NCI-H2196 (cell line): ENCODE measurements around the gene NPHP1.
"Not testable (repeated sequence)": the region's sequence is repeated elsewhere in the genome, so short reads cannot be mapped to it uniquely, and the experiment has no call there.

ENCODE experiments used
- DNase-seq: peaks from one replicate; lab custom pipeline; 2025; ENCODE audit not compliant: unreplicated experiment; lab: John Stamatoyannopoulos, UW

NPHP1 gene

GRCh38 chr2:110131166-110131565, 73.6 kb downstream of the NPHP1 start:
- DNase-seq, result no peak

DNA sequence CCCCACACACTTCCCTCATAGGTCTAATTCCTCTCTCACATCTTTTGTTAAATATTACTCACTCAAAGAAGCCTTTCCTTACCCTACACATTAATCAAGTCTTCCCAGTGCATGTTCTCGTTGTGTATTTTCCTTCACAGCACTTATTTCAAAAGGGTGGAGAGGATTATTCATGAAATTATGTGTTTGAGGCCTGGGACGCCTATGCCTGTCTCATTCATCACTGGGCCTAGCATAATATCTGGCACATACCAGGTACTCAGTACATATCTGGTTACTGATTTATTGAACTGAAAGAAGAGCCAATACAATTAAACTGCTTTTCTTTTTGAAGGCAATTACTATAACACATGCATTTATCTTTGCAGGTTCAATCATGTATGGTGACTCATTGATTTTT, 74.1 kb downstream of the NPHP1 start:
- no peak for DNase-seq

DNA sequence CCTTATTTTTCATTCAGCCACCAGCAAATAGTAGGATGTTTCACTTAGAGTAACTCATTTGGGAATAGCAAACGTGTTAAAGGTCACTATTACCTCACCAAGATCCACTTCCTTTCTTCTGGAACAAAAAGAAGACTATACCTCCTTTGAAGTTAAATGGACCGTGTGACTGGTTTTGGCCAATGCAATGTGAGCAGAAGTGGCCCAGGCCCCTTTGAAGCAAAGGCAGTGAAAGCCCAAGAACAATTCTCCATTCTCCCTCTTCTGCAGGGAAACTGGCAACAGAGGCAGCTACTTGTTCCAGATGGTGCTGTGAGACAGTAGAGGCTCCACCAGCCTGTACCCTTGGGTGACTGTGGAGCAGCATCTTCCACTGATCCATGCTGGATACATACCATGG, 77.9 kb downstream of the NPHP1 start:
- no peak for DNase-seq

DNA sequence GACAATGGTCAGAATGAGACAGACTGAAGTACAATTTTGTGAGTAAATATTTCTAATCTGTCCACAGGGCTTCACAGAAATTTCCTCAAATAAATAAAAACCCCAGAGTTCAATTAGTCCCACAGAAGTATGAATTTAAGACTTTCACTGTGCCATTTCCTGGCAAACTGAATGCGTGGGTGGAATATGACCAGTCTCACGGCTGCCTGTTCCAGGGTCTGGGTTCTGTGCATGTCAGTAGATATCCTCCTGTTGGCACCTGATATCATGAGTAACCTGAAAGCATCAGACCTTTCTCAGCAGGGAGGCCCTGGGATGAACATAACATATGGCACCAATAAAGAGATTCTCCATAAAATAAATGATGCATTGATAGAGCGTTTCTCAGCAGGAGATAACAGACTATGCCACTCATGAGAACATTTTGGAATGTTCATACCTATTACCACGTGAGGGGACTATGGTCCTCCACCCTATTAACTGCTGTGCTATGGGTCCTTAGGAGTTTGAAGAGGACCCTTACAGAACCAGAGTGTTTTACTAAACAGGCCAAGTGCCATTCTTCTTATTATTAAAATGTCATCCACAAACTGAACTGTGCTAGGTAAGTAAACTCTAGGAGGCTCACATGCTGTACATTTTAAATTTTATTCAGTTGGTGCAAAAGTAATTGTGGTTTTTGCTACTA, 78.6 kb downstream of the NPHP1 start:
- no peak for DNase-seq

- no peak for DNase-seq
These were observed 79.7 kb downstream of the NPHP1 start for GRCh38 chr2:110124939-110125691.

- no peak for DNase-seq
These were observed 80.6 kb downstream of the NPHP1 start for GRCh38 chr2:110124038-110124825.

DNA sequence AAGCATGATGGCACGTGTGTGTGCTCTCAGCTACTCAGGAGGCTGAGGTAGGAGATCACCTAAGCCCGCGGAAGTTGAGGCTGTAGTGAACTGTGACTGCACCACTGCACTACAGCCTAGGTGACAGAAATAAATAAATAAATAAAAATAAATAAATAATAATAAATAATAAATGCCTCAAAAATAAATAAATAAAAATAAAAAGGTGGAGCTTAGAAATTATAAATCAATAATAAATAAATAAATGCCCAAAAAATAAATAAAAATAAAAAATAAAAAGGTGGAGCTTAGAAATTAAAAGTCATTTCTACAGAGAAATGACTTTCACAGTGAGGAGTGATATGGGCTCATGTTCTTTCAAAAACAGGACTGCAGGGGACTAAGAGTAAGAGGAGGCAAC, 83.2 kb downstream of the NPHP1 start:
- DNase-seq, result no peak

- DNase-seq, result no peak
These were observed 83.8 kb downstream of the NPHP1 start for GRCh38 chr2:110121052-110121334.

DNA sequence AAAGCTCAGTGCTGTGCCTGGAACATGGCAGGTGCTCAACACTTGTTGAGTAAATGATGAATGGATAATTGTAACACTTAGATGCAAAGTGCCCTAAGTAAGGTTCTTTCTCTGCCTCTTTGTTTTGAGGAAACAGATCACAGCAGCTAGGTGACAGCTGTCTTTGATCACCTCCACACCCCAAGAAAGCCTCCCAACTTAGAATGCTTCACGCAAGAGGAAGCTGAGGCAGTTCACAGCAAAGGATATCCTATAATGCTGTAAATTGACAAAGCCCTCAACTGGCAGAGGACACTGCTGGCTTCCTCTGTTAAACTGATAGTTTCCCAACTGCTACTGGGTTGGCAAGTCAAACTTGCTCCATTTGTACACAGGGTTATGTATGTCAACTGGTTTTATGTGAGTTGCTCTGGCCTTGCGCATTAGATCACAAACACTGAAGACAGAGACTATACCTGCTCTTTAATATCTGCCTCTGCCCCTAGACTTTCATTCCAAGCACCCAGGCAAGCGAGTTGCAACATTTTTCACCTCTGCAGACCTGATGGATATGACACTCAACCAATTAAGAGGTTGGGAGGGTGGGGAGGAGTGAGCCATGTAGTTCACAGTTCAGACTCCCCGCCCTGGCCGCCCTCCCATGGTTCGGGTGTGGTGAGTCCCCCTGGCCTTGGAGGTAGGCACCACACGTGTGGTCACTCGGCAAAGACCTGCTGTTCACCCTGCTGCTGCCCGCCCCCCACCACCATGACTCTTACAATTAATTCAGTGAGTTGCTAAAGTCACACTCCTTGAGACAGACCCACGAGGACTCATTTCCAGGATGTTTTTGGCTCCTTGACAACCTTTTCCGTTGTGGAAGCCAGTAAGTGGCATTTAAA, 84.4 kb downstream of the NPHP1 start:
- DNase-seq, result no peak

- DNase-seq, result no peak
These were observed 88.6 kb downstream of the NPHP1 start for GRCh38 chr2:110116033-110116710.

DNA sequence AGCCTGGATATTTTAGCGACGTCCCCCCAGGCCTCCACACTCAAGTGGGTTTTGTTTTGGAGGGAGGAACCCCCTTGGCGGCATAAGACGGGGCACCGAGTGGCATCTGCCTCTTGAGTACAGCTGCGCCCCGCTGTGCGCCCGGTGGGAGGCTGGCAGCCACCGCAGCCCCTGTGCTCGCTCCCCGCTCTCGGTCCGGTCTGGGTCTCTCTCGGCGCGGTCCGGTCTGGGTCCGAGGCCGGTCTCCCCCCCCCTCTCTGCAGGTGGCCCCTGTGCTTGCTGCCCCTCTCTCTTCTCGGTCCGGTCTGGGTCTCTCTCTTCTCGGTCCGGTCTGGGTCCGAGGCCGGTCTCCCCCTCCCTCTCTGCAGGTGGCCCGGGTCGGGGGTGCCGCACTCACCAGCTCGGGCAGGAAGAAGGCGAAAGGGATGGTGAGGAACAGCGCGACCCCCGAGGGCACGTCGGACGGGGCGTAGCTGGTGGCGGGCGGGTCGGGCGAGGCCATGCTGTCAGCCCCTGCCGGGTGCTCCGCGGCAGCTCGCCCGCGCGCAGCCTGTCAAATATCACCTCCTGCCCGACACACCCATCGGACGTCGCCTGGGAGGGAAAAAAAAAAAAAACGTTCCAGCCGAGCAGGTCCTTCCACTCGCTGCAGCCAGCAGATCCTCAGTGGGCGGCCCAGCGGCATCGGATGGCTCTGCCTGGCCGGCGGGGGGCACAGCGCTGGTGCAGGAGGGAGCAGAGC, 89.4 kb downstream of the NPHP1 start, which contains the start of gene MALL:
TSS of gene MALL (minus strand) at position 532 of the 742 bp plus-strand sequence. CDS start at position 502, 30 bp downstream.
- no peak for DNase-seq

- DNase-seq, result no peak
These were observed 90.0 kb downstream of the NPHP1 start for GRCh38 chr2:110114831-110115255.

DNA sequence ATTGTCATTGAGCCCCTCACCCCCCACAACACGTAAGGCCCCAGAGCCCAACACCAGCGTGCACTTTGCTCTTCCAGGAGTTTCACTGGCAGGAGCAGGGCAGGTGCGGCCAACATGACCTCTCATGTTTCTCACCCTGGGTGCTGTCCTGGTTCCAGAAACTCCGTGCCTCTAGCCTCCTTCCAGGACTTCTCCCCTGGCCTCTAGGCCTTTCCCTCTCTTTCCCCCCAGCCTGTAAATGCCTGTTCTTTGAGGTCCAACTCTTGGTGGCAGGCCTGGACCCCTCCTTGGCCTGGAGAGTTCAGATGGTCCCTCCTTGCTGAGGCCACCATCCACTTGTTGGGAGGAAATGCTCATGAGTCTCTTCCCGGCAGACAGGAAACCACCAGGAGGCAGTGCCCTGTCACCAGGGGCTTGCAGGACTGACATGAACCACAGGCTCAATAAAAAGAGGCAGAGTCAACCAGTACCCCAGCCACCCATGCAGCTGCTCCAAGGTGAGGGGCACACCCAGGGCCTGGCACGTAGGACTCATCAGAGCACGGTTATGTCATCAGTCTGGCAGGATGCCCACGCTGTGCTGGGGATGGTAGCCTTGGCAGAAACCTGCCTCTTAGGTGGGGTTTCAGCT, 90.7 kb downstream of the NPHP1 start:
- peak; percentile 49 for DNase-seq

GRCh38 chr2:110108291-110108690, 96.5 kb downstream of the NPHP1 start:
- not testable (repeated sequence) for DNase-seq

DNA sequence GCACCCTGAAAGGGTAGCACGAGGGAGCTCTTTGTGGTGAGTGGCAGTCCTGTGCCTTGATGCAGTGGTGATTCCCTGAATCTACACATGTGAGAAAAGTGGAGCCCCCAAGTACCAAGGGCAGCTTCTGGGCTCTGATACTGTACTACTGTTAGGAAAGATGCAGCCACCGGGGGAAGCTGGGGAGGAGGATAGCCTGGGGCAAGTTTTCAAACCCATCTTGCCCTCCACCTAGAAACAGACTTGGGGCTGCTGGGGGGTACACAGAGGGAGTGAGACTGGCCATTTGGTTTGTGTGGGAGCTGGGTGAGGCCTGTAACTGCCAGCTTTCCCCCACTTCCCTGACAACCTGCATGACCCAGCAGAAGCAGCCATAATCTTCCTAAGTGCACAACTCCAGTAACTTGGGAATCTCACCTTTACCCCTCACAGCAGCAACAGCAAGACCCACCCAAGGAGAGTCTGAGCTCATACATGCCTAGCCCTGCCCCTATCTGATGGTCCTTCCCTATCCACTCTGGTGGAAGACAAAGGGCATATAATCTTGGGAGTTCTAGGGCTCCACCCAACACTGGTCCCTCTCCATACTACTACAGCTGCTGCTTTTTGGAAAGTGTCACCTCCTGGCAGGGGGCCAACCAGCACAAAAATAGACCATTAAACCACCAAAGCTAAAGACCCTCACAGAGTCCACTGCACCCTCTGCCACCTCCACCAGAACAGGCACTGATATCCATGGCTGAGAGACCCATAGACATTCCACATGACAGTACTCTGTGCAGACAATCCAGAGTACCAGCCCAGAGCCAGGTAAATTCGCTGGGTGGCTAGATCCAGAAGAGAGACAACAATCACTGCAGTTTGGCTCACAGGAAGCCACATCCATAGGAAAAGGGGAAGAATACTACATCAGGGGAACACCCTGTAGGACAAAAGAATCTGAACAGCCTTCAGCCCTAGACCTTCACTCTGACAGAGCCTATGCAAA, 97.4 kb downstream of the NPHP1 start:
- DNase-seq, result no peak

DNA sequence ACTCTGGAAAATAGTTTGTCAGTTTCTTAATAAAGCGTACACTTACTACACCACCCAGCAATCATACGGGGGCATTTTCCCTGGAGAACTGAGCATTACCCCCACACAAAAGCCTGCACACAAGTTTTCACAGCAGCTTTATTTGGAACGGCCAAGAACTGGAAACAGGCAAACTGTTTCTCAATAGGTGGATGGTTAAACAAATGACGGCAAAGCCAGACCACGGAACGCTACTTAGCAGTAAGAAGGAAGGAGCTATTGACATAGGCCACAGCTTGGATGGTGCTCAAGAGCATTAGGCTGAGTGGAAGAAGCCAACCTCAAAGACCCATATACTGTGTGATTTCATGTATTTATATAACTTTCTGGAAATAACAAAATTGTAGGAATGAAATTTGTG, 98.2 kb downstream of the NPHP1 start:
- DNase-seq, result peak; percentile 20

- peak; percentile 56 for DNase-seq
These were observed 99.0 kb downstream of the NPHP1 start for GRCh38 chr2:110105608-110106467.
